ENCODE measurements around the gene CPNE8. TPM values are rescaled to one million over a fixed set of nuclear protein-coding genes. Genes with fewer than 3 reads are reported as not detected.

CPNE8 gene
- total RNA-seq, 1 experiment from 2014 or later, result 13.5 TPM

DNA sequence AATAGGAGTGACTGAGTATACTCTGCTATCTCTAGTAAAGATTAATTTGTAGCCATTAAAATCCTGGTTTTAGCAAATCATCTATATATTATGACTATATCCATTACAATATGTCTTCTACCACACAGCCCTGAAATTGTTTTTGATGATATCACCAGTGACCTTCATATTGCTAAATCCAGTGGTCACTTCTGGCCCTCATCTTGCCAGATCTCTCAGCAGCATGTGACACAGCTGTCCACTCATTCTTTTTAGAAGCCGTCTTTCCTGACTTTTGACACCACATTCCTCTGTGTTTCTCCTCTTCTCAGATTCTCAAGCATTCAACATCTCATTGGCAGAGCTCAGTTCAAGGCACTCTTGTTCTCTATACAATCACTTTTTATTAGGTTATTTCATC is 54.9 kb downstream of the CPNE8 start:
- CTCF ChIA-PET, result no interaction called here
- Mint-ChIP-seq H3K4me1 (ENCODE audit: low read depth, unreplicated experiment) (no peaks in the 10 kb centered on the region), H3K27me3 (ENCODE audit: insufficient read depth, unreplicated experiment) (no peaks in the 10 kb centered on the region), H3K27ac (ENCODE audit: unreplicated experiment) (no peak overlapping the region), H3K4me3 (ENCODE audit: unreplicated experiment) (no peak overlapping the region), H3K36me3 (ENCODE audit: insufficient read depth, unreplicated experiment) (no peaks in the 10 kb centered on the region), H3K9me3 (ENCODE audit: unreplicated experiment) (no peaks in the 10 kb centered on the region)
- H3K9me3 ChIP-seq, result no peaks in the 10 kb centered on the region
- no peak for DNase-seq
- H3K4me1 ChIP-seq, result no peaks in the 10 kb centered on the region
- TF ChIP-seq, protein P1, sequence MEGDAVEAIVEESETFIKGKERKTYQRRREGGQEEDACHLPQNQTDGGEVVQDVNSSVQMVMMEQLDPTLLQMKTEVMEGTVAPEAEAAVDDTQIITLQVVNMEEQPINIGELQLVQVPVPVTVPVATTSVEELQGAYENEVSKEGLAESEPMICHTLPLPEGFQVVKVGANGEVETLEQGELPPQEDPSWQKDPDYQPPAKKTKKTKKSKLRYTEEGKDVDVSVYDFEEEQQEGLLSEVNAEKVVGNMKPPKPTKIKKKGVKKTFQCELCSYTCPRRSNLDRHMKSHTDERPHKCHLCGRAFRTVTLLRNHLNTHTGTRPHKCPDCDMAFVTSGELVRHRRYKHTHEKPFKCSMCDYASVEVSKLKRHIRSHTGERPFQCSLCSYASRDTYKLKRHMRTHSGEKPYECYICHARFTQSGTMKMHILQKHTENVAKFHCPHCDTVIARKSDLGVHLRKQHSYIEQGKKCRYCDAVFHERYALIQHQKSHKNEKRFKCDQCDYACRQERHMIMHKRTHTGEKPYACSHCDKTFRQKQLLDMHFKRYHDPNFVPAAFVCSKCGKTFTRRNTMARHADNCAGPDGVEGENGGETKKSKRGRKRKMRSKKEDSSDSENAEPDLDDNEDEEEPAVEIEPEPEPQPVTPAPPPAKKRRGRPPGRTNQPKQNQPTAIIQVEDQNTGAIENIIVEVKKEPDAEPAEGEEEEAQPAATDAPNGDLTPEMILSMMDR (IDR thresholded peaks at IDR 0.05; ENCODE audit: insufficient read depth in 1 of 2, low read depth in 1 of 2, low read length in 1 of 2, severe bottlenecking in 1 of 2, unreplicated experiment in 1 of 2), result no peak
- POLR2A ChIA-PET, result no interaction called here
- no peaks in the 10 kb centered on the region for H3K27me3 ChIP-seq (replicated peaks; ENCODE audit: control insufficient read depth, insufficient read depth, low read length)
- no peak overlapping the region for H3K4me3 ChIP-seq (ENCODE audit: low read depth, low read length)
- intact Hi-C loops (cut with micrococcal nuclease; ENCODE audit: unreplicated experiment), result no loop called here
- no peaks in the 10 kb centered on the region for H3K36me3 ChIP-seq (ENCODE audit: control insufficient read depth, insufficient read depth, low read length)
- BruUV-seq (replicated peaks), result no TSS peak

DNA sequence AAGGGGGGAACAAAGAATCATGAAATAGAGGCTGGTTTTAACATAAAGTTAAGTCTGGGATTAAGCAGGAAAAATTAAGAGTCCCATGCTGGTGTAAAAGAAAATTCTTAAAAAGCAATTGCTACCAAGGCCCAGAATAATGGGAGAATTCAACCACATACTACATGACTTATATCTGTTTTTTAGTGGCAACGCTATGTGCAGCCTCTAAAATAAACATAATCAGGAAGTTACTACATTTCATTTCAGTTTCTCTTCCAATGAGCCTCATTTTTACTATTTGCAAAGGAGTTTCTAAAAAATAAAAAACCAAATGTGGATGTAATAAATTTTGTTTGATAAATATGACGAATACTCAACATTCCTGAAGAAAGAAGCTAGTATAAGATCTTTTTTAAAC is 58.1 kb downstream of the CPNE8 start:
- H3K36me3 Mint-ChIP-seq (ENCODE audit: insufficient read depth, unreplicated experiment), result no peaks in the 10 kb centered on the region
- TF ChIP-seq, protein P1 (IDR thresholded peaks at IDR 0.05; ENCODE audit: insufficient read depth in 1 of 2, low read depth in 1 of 2, low read length in 1 of 2, severe bottlenecking in 1 of 2, unreplicated experiment in 1 of 2), result no peak
- H3K4me1 ChIP-seq, result no peaks in the 10 kb centered on the region
- H3K9me3 ChIP-seq, result no peaks in the 10 kb centered on the region
- no peak overlapping the region for H3K4me3 Mint-ChIP-seq (ENCODE audit: unreplicated experiment)
- H3K36me3 ChIP-seq (ENCODE audit: control insufficient read depth, insufficient read depth, low read length), result no peaks in the 10 kb centered on the region
- H3K27me3 Mint-ChIP-seq (ENCODE audit: insufficient read depth, unreplicated experiment), result no peaks in the 10 kb centered on the region
- no TSS peak for BruUV-seq (replicated peaks)
- no peaks in the 10 kb centered on the region for H3K27me3 ChIP-seq (replicated peaks; ENCODE audit: control insufficient read depth, insufficient read depth, low read length)
- ChIA-PET CTCF (no interaction called here), POLR2A (no interaction called here)
- no peak overlapping the region for H3K27ac Mint-ChIP-seq (ENCODE audit: unreplicated experiment)
- no peak overlapping the region for H3K4me3 ChIP-seq (ENCODE audit: low read depth, low read length)
- intact Hi-C loops (cut with micrococcal nuclease; ENCODE audit: unreplicated experiment), result no loop called here
- no peaks in the 10 kb centered on the region for H3K9me3 Mint-ChIP-seq (ENCODE audit: unreplicated experiment)
- no peak for DNase-seq
- no peaks in the 10 kb centered on the region for H3K4me1 Mint-ChIP-seq (ENCODE audit: low read depth, unreplicated experiment)

GRCh38 chr12:38844267-38844666 is 61.1 kb downstream of the CPNE8 start:
- TF ChIP-seq, protein P1 (IDR thresholded peaks at IDR 0.05; ENCODE audit: insufficient read depth in 1 of 2, low read depth in 1 of 2, low read length in 1 of 2, severe bottlenecking in 1 of 2, unreplicated experiment in 1 of 2), result no peak
- no peak for DNase-seq
- CTCF ChIA-PET, result no interaction called here
- H3K4me3 Mint-ChIP-seq (ENCODE audit: unreplicated experiment), result no peak overlapping the region
- Histone ChIP-seq H3K36me3 (ENCODE audit: control insufficient read depth, insufficient read depth, low read length) (no peaks in the 10 kb centered on the region), H3K4me1 (no peaks in the 10 kb centered on the region), H3K9me3 (no peaks in the 10 kb centered on the region), H3K4me3 (ENCODE audit: low read depth, low read length) (no peak overlapping the region), H3K27me3 (replicated peaks; ENCODE audit: control insufficient read depth, insufficient read depth, low read length) (no peaks in the 10 kb centered on the region)
- H3K9me3 Mint-ChIP-seq (ENCODE audit: unreplicated experiment), result no peaks in the 10 kb centered on the region
- no peaks in the 10 kb centered on the region for H3K27me3 Mint-ChIP-seq (ENCODE audit: insufficient read depth, unreplicated experiment)
- H3K36me3 Mint-ChIP-seq (ENCODE audit: insufficient read depth, unreplicated experiment), result no peaks in the 10 kb centered on the region
- POLR2A ChIA-PET, result no interaction called here
- no TSS peak for BruUV-seq (replicated peaks)
- H3K27ac Mint-ChIP-seq (ENCODE audit: unreplicated experiment), result no peak overlapping the region
- intact Hi-C loops (cut with micrococcal nuclease; ENCODE audit: unreplicated experiment), result no loop called here
- H3K4me1 Mint-ChIP-seq (ENCODE audit: low read depth, unreplicated experiment), result no peaks in the 10 kb centered on the region
